ENCODE results near the gene MSH2.

- no peak for TF ChIP-seq EZH2 (IDR thresholded peaks at IDR 0.05; ENCODE audit: low read length, missing control alignments)
- no peak for TF ChIP-seq CTCF (conservative IDR thresholded peaks at IDR 0.05 in 1 of 2, IDR thresholded peaks at IDR 0.05 in 1 of 2; ENCODE audit: low read depth in 1 of 2, low read length in 2 of 2)
Observed at GRCh38 chr2:47459021-47459420, 56.1 kb downstream of the MSH2 start.
